Endothelial cell of umbilical vein (primary cell): ENCODE data around the gene CSF2. TPM values are rescaled to one million over a fixed set of nuclear protein-coding genes. Genes with fewer than 3 reads are reported as not detected.

Experiments
- Bru-seq: library from RNA; stranded (reverse); fragments of 400-500 nt; gene quantifications from one replicate; lab custom pipeline; 2021; lab: Mats Ljungman, UMichigan
- BruChase-seq, 2 experiments: library from RNA; stranded (reverse); fragments of 400-500 nt; gene quantifications; one replicate each; lab custom pipeline; 2021; lab: Mats Ljungman, UMichigan
- BruUV-seq: library from RNA; stranded (reverse); fragments of 400-500 nt; replicated peaks from 2 replicates; lab custom pipeline; 2021; lab: Mats Ljungman, UMichigan
- CTCF ChIA-PET: fragments of 300-600, 350-600 bp; sonication (Branson Sonifier 250); formaldehyde crosslinking; loops from one replicate; lab custom pipeline; 2021; ENCODE audit warnings: antibody characterized with exemption, inconsistent platforms; lab: Charles Lee
- POLR2A ChIA-PET: fragments of 300-600, 350-600 bp; sonication (Branson Sonifier 250); formaldehyde crosslinking; loops from one replicate; lab custom pipeline; 2021; ENCODE audit warnings: antibody characterized with exemption, inconsistent platforms; lab: Charles Lee
- DNase-seq: peaks from one replicate; pipeline ENCODE4 v3.0.0-alpha.2; 2011; ENCODE audit warnings: low read depth, low spot score
- FAIRE-seq: peaks from 2 replicates; lab custom pipeline; 2011; peaks lifted over from hg19 to GRCh38; lab: Jason Lieb, UNC
- H2AFZ ChIP-seq: 2 replicates; pipeline ENCODE4 v1.6.0; 2012; ENCODE audit warnings: low read depth, low read length, control low read depth, inconsistent platforms
- H3K27ac ChIP-seq: 2 replicates; pipeline ENCODE4 v1.5.1; 2011; ENCODE audit warnings: low read depth, mild to moderate bottlenecking, control low read depth, low read length, moderate library complexity; ENCODE audit not compliant: insufficient read depth
- H3K27me3 ChIP-seq, 2 experiments: 2 replicates each; pipeline versions ENCODE4 v1.6.0 to v1.6.1; 2011; ENCODE audit warnings: low read length in 2 of 2, mixed read lengths in 1 of 2; ENCODE audit not compliant: control insufficient read depth in 2 of 2, insufficient read depth in 2 of 2
- H3K36me3 ChIP-seq, 2 experiments: 2 replicates in 1 of 2; 3 replicates in 1 of 2; pipeline ENCODE4 v1.5.1; 2011; ENCODE audit warnings: low read length in 2 of 2, mild to moderate bottlenecking in 1 of 2, moderate library complexity in 1 of 2; ENCODE audit not compliant: control insufficient read depth in 2 of 2, insufficient read depth in 2 of 2; ENCODE audit errors: extremely low read depth in 1 of 2
- H3K4me1 ChIP-seq: 3 replicates; pipeline ENCODE4 v1.5.1; 2011; ENCODE audit warnings: mild to moderate bottlenecking, low read length; ENCODE audit not compliant: control insufficient read depth, insufficient read depth; ENCODE audit errors: extremely low read depth
- H3K4me2 ChIP-seq: 2 replicates; pipeline ENCODE4 v1.6.1; 2011; ENCODE audit warnings: low read length, control low read depth, mixed read lengths; ENCODE audit not compliant: insufficient read depth
- H3K4me3 ChIP-seq, 3 experiments: fragments of 200-600 bp in 1 of 3; sonication (generic), shearing (Covaris generic) in 1 of 3; replicated peaks in 1 of 3; 2 replicates each; pipeline ENCODE4 v1.5.1; 2011 to 2016; ENCODE audit warnings: control low read depth in 3 of 3, low read length in 3 of 3, mild to moderate bottlenecking in 2 of 3, inconsistent platforms in 1 of 3, low read depth in 1 of 3, moderate library complexity in 1 of 3; ENCODE audit not compliant: insufficient read depth in 1 of 3
- H3K79me2 ChIP-seq: 2 replicates; pipeline ENCODE4 v1.6.0; 2012; ENCODE audit warnings: low read length, inconsistent platforms; ENCODE audit not compliant: control insufficient read depth, insufficient read depth
- H3K9ac ChIP-seq: replicated peaks from 2 replicates; pipeline ENCODE3; 2011; ENCODE audit warnings: low read length, control low read depth; ENCODE audit not compliant: insufficient read depth; ENCODE audit errors: extremely low read depth
- H3K9me1 ChIP-seq: replicated peaks from 3 replicates; pipeline ENCODE4 v1.6.0; 2011; ENCODE audit warnings: mild to moderate bottlenecking, low read length; ENCODE audit not compliant: control insufficient read depth, insufficient read depth; ENCODE audit errors: extremely low read depth
- H3K9me3 ChIP-seq: replicated peaks from 2 replicates; pipeline ENCODE4 v1.5.1; 2012; ENCODE audit warnings: low read length, inconsistent platforms; ENCODE audit not compliant: control insufficient read depth, insufficient read depth
- H4K20me1 ChIP-seq: replicated peaks from 2 replicates; pipeline ENCODE3; 2011; ENCODE audit warnings: mild to moderate bottlenecking, low read length; ENCODE audit not compliant: control insufficient read depth, insufficient read depth; ENCODE audit errors: extremely low read depth
- CTCF ChIP-seq, 2 donors: IDR thresholded peaks; 1 replicate in 1 of 2; 2 replicates in 1 of 2; pipeline ENCODE4 v1.5.1; 2011; ENCODE audit warnings: low read length in 2 of 2, mild to moderate bottlenecking in 2 of 2, moderate library complexity in 2 of 2, control low read depth in 1 of 2, inconsistent platforms in 1 of 2, low read depth in 1 of 2; ENCODE audit not compliant: insufficient read depth in 1 of 2; ENCODE audit errors: extremely low read depth in 1 of 2
- EZH2 ChIP-seq: IDR thresholded peaks from 2 replicates; pipeline ENCODE4 v1.6.1; 2012; ENCODE audit warnings: borderline replicate concordance, low read depth, mild to moderate bottlenecking, moderate library complexity, low read length, inconsistent platforms; ENCODE audit not compliant: severe bottlenecking
- FOS ChIP-seq: IDR thresholded peaks from 2 replicates; pipeline ENCODE4 v1.6.1; 2011; ENCODE audit warnings: mild to moderate bottlenecking, low read length, moderate library complexity, borderline replicate concordance; ENCODE audit not compliant: insufficient read depth
- GATA2 ChIP-seq: IDR thresholded peaks from 2 replicates; pipeline ENCODE4 v1.7.0; 2011; ENCODE audit warnings: low read depth, mild to moderate bottlenecking, moderate library complexity, mixed read lengths, low read length; ENCODE audit not compliant: insufficient read length, insufficient read depth
- JUN ChIP-seq: IDR thresholded peaks from 2 replicates; pipeline ENCODE4 v1.6.1; 2011; ENCODE audit warnings: borderline replicate concordance, low read depth; ENCODE audit not compliant: insufficient read length, insufficient read depth
- MAX ChIP-seq: IDR thresholded peaks from 2 replicates; pipeline ENCODE4 v1.6.1; 2011; ENCODE audit not compliant: insufficient read depth, insufficient read length
- MYC ChIP-seq: IDR thresholded peaks from one replicate; pipeline ENCODE4 v1.6.1; 2011; ENCODE audit warnings: mild to moderate bottlenecking, low read depth, low read length
- POLR2A ChIP-seq: IDR thresholded peaks from 2 replicates; pipeline ENCODE4 v1.6.1; 2012; ENCODE audit warnings: low read depth, mild to moderate bottlenecking, control low read depth, low read length
- POLR2AphosphoS5 ChIP-seq: IDR thresholded peaks from 2 replicates; pipeline ENCODE4 v1.6.1; 2012; ENCODE audit warnings: low read depth, mild to moderate bottlenecking, control low read depth, low read length, moderate library complexity; ENCODE audit not compliant: insufficient read depth
- dilution Hi-C: fragments of 300-500 bp; cut with MboI; formaldehyde crosslinking; loops from one replicate; pipeline ENCODE4 v1.15.0; 2019; ENCODE audit warnings: low sequenced_read_pairs; ENCODE audit not compliant: extremely low pct_ligation_motif_present
- intact Hi-C: fragments of 100-400 bp; cut with micrococcal nuclease; formaldehyde crosslinking; loops from one replicate; pipeline ENCODE4 v1.10.0; 2022
- long read RNA-seq: library from polyadenylated mRNA; stranded (forward); transcript quantifications from one replicate; pipeline ENCODE4 v2.0.0, GENCODE V29; 2021
- polyA minus RNA-seq, 3 experiments: library from RNA; depleted of rRNA, polyadenylated mRNA; stranded (reverse); fragments of >200 nt; gene quantifications; 1 replicate in 1 of 3; 2 replicates in 2 of 3; pipeline ENCODE4 v1.2.3, GENCODE V29; 2011
- polyA plus RNA-seq, 4 experiments: library from polyadenylated mRNA; depleted of rRNA in 3 of 4; stranded (reverse) in 3 of 4; unstranded in 1 of 4; fragments of >200 nt; gene quantifications; 2 replicates each; pipeline versions ENCODE4 v1.2.1 to v1.2.3, GENCODE V29; 2011 to 2012; ENCODE audit warnings: missing spikeins in 1 of 4
- total RNA-seq: library from RNA; stranded (reverse); gene quantifications from 2 replicates; pipeline ENCODE4 v1.2.3, GENCODE V29; 2021

The CSF2 gene
- total RNA-seq (not detected in 2 replicates), polyA plus RNA-seq (not detected in 2 replicates), polyA minus RNA-seq (not detected in 2 replicates), Bru-seq, nascent RNA (not detected), BruChase-seq, experiment 1, labeled RNA remaining after a 6-hour chase (not detected), BruChase-seq, experiment 2, labeled RNA remaining after a 2-hour chase (percentile 17 among the genes with signal in this experiment)
- 0.08 TPM in 1 of 2 replicates, not detected in the other for polyA plus RNA-seq (2011; cell fraction: cytosol; rRNA removed)
- not detected in 2 replicates for polyA plus RNA-seq (2011; cell fraction: nucleus; rRNA removed)
- polyA plus RNA-seq (2012) = 0.48 TPM in 1 of 2 replicates, not detected in the other
- polyA minus RNA-seq (2011; cell fraction: cytosol; rRNA and poly(A)+ RNA removed) = not detected
- not detected in 2 replicates for polyA minus RNA-seq (2011; cell fraction: nucleus; rRNA and poly(A)+ RNA removed)
- long read RNA-seq, partial matches to known transcripts = 0 of 1 reads
- long read RNA-seq, other reads (novel, unspliced or antisense) = 0 of 1 reads

- no peak within 1 kb of the TSS for H2AFZ ChIP-seq
- H3K9me3 ChIP-seq = no peaks in the 10 kb centered on the region
- peaks cover 26% of the 10 kb centered on the region for H3K4me1 ChIP-seq
- dilution Hi-C loops = no loop called here
- no peaks in the 10 kb centered on the region for H3K36me3 ChIP-seq
- FAIRE-seq (peak; percentile 91), DNase-seq (peak; percentile 55)
- H3K4me2 ChIP-seq = no peak within 1 kb of the TSS
- BruUV-seq = no TSS peak
- H3K9me1 ChIP-seq = no peaks in the 10 kb centered on the region
- H3K27ac ChIP-seq = no peak within 1 kb of the TSS
- no peaks in the 10 kb centered on the region for H3K79me2 ChIP-seq
- ChIA-PET POLR2A (no interaction called here), CTCF (interaction anchor here (1.0 to 3.0 kb wide), 7 partner anchors 9 to 106 kb away, joined by 3 to 19 read pairs (median 7); no protein-coding TSS in a partner anchor)
- intact Hi-C loops = loop anchor here (1.0 kb wide), 1 partner anchor 13 kb away; no protein-coding TSS in a partner anchor
- H3K27me3 ChIP-seq = no peaks in the 10 kb centered on the region
- no peak within 1 kb of the TSS for H3K4me3 ChIP-seq
- no peaks in the 10 kb centered on the region for H4K20me1 ChIP-seq
- H3K9ac ChIP-seq = no peak within 1 kb of the TSS
- peak; percentile 66 for TF ChIP-seq GATA2
- TF ChIP-seq POLR2AphosphoS5 = peak; percentile 22
- TF ChIP-seq MYC = no peak
These were observed at the start of gene CSF2 for GRCh38 chr5:132073231-132074013. Gene CSF2 (plus strand): TSS chr5:132073789. CDS start chr5:132073824, 35 bp downstream.

GRCh38 chr5:132024117-132024435 is 49.5 kb upstream of the CSF2 start:
- Histone ChIP-seq H3K36me3 (no peaks in the 10 kb centered on the region), H4K20me1 (no peaks in the 10 kb centered on the region), H3K79me2 (no peaks in the 10 kb centered on the region), H3K4me3 (no peak overlapping the region), H3K9ac (no peak overlapping the region), H3K27me3 (peaks cover 12 to 13% of the 10 kb centered on the region in 2 experiments), H2AFZ (no peak overlapping the region), H3K27ac (no peak overlapping the region), H3K9me3 (no peaks in the 10 kb centered on the region), H3K4me1 (no peaks in the 10 kb centered on the region), H3K9me1 (no peaks in the 10 kb centered on the region), H3K4me2 (no peak overlapping the region)
- TF ChIP-seq MAX (no peak), CTCF (IDR thresholded peaks at IDR 0.05; ENCODE audit: extremely low read depth in 1 of 2, insufficient read depth in 1 of 2, low read depth in 1 of 2, low read length in 2 of 2) (no peak), MYC (no peak), EZH2 (no peak), POLR2AphosphoS5 (no peak), FOS (no peak), POLR2A (no peak), GATA2 (no peak), JUN (no peak)
- BruUV-seq = no TSS peak
- POLR2A ChIA-PET = no interaction called here
- CTCF ChIA-PET = no interaction called here
- dilution Hi-C loops = loop anchor here (25.0 kb wide), 1 partner anchor 437 kb away; no protein-coding TSS in a partner anchor
- intact Hi-C loops = no loop called here
- DNase-seq (no peak), FAIRE-seq (no peak)
